Kidney (tissue), 14 donors: ENCODE measurements around the gene DLG2. TPM values are rescaled to one million over a fixed set of nuclear protein-coding genes. Genes with fewer than 3 reads are reported as not detected.
"Not testable (repeated sequence)": the region's sequence is repeated elsewhere in the genome, so short reads cannot be mapped to it uniquely, and the experiment has no call there.

Experiments
- DNase-seq, 5 donors: peaks; one replicate each; pipeline ENCODE4 v3.0.0-alpha.2; 2013 to 2020
- FAIRE-seq: peaks from 2 replicates; lab custom pipeline; 2012; peaks lifted over from hg19 to GRCh38; lab: Jason Lieb, UNC
- H3K27ac ChIP-seq, 2 donors: one replicate each; pipeline ENCODE4 v1.7.0; 2013; ENCODE audit warnings: low read depth in 2 of 2, low read length in 2 of 2, inconsistent platforms in 1 of 2
- H3K27me3 ChIP-seq: one replicate; pipeline ENCODE4 v1.7.1; 2013; ENCODE audit warnings: low read length, inconsistent platforms; ENCODE audit not compliant: control insufficient read depth, insufficient read depth
- H3K36me3 ChIP-seq, 3 donors: one replicate each; pipeline versions ENCODE4 v1.7.0 to v1.7.1; 2013; ENCODE audit warnings: low read length in 3 of 3, control low read depth in 1 of 3, inconsistent platforms in 1 of 3; ENCODE audit not compliant: insufficient read depth in 3 of 3, control insufficient read depth in 2 of 3
- H3K4me1 ChIP-seq, 3 donors: one replicate each; pipeline versions ENCODE4 v1.7.0 to v1.7.1; 2013; ENCODE audit warnings: low read length in 3 of 3, inconsistent platforms in 1 of 3, low read depth in 1 of 3; ENCODE audit not compliant: control insufficient read depth in 2 of 3, insufficient read depth in 2 of 3
- H3K4me3 ChIP-seq, 3 donors: one replicate each; pipeline versions ENCODE4 v1.7.0 to v1.8.1; 2013; ENCODE audit warnings: low read length in 3 of 3, control low read depth in 1 of 3, inconsistent platforms in 1 of 3
- H3K9ac ChIP-seq, 3 donors: one replicate each; pipeline versions ENCODE4 v1.7.0 to v1.7.1; 2013; ENCODE audit warnings: low read length in 3 of 3, control low read depth in 1 of 3, inconsistent platforms in 1 of 3
- H3K9me3 ChIP-seq, 3 donors: one replicate each; pipeline versions ENCODE4 v1.7.0 to v1.7.1; 2013; ENCODE audit warnings: low read length in 3 of 3, control low read depth in 1 of 3, inconsistent platforms in 1 of 3; ENCODE audit not compliant: control insufficient read depth in 2 of 3, insufficient read depth in 1 of 3
- CTCF ChIP-seq: IDR thresholded peaks from 3 replicates; pipeline ENCODE4 v1.5.1; 2012; ENCODE audit warnings: mild to moderate bottlenecking, moderate library complexity, borderline replicate concordance; ENCODE audit not compliant: insufficient read depth; ENCODE audit errors: extremely low read depth
- intact Hi-C: fragments of 100-400 bp; cut with DNase I; formaldehyde crosslinking; loops from one replicate; pipeline ENCODE4 v1.11.1; 2022
- polyA plus RNA-seq: library from polyadenylated mRNA; stranded (reverse); fragments of 350-450 nt; fragmentation: Illumina TruSeq; extraction: RNeasy Lipid Tissue Mini Kit (QIAGEN cat#74804); gene quantifications from one replicate; pipeline ENCODE4 v1.2.3, GENCODE V29; 2014; ENCODE audit warnings: low read depth, low replicate concordance; ENCODE audit not compliant: insufficient read depth
- total RNA-seq: library from RNA; stranded (reverse); fragmentation: NEBNext Ultra II Directional; extraction: Animal tissue kit (Norgen Biotek cat#: 25700); gene quantifications from one replicate; pipeline ENCODE4 v1.2.1, GENCODE V29; 2021
- donor health status: control.
- donor health status: control.
- donor health status: control.
- donor health status: control.
- donor health status: control.
- donor health status: DM: yes; HTN: yes; CAD: no.
- donor health status: Normal renal cell carcinoma (clear cell type).

The DLG2 gene
- total and polyA plus RNA-seq, 2 donors from 2014 or later = 2.9 to 7.2 TPM

- no peak for FAIRE-seq
- Histone ChIP-seq H3K9ac (no peak overlapping the region), H3K4me3 (no peak overlapping the region), H3K27ac (no peak overlapping the region), H3K27me3 (no peaks in the 10 kb centered on the region), H3K4me1 (no peaks in the 10 kb centered on the region), H3K9me3 (no peaks in the 10 kb centered on the region), H3K36me3 (no peaks in the 10 kb centered on the region)
- no peak for DNase-seq
- no peak for TF ChIP-seq CTCF
- intact Hi-C loops = no loop called here
These were observed 637.0 kb downstream of the DLG2 start for GRCh38 chr11:84990141-84990540.

DNA sequence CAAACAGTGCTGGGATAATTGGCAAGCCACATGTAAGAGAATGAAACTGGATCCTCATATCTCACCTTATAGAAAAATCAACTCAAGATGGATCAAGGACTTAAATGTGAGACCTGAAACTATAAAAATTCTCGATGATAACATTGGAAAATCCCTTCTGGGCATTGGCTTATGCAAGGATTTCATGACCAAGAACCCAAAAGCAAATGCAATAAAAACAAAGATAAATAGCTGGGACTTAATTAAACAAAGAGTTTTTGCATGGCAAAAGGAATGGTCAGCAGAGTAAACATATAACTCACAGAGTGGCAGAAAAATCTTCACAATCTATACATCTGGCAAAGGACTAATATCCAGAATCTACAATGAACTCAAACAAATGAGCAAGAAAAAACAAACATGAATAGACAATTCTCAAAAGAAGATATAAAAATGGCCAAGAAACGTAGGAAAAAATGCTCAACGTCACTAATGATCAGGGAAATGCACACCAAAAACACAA is 639.4 kb downstream of the DLG2 start:
- H3K9me3 ChIP-seq, H3K27ac ChIP-seq, DNase-seq, H3K27me3 ChIP-seq, FAIRE-seq, H3K4me3 ChIP-seq, H3K36me3 ChIP-seq, H3K4me1 ChIP-seq, H3K9ac ChIP-seq, intact Hi-C loops: not testable (repeated sequence)

DNA sequence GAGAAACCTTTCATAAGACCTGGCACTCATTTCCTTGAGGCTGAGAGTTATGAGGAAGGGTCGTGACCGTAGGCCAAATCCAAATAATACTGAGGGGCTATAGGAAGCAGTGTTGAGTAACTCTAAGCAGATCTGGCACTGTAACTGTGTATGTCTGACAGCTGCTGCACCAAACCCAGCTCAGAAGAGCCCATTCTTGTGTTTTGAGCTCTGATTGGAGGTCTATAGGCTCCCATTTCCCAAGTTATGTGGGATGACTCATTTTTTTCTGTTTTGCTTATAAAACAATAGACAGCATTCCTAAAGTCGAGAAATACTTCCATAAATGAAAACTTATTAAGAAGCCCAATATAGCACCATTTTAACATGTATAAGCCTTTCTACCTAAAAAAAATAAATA is 645.8 kb downstream of the DLG2 start:
- no peaks in the 10 kb centered on the region for H3K4me1 ChIP-seq
- peaks cover 0 to 2% (median 0%) of the 10 kb centered on the region in 3 donors for H3K9me3 ChIP-seq
- no peak overlapping the region for H3K27ac ChIP-seq
- DNase-seq (no peak), FAIRE-seq (no peak)
- no peak overlapping the region for H3K4me3 ChIP-seq
- no peak for TF ChIP-seq CTCF
- intact Hi-C loops = no loop called here
- no peaks in the 10 kb centered on the region for H3K36me3 ChIP-seq
- H3K9ac ChIP-seq = no peak overlapping the region
- H3K27me3 ChIP-seq = no peaks in the 10 kb centered on the region

DNA sequence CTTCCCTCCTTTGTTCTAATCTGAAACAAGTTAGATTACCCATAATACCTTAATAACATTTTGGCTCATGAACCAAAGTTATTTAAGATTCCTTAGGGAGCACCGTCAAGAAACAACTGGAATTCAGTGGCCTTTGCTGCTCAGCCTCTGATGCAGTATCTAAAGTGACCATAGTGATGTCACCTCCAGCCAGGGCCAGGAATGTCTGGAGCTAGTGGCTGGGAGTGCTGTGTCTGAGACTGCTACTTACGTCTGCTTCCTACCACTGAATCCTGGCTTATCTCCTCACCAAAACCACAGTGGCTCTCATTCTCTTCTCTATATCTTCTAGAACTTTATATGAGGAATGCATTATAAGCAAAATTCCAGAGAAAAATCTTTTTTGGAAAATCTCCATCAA is 658.0 kb downstream of the DLG2 start:
- H3K27me3 ChIP-seq = no peaks in the 10 kb centered on the region
- intact Hi-C loops = no loop called here
- no peak for FAIRE-seq
- H3K36me3 ChIP-seq = no peaks in the 10 kb centered on the region
- DNase-seq = peak in 1 of 5 donors; percentile 3
- H3K9me3 ChIP-seq = peaks cover 0 to 3% (median 0%) of the 10 kb centered on the region in 3 donors
- no peak overlapping the region for H3K9ac ChIP-seq
- no peak overlapping the region for H3K27ac ChIP-seq
- no peaks in the 10 kb centered on the region for H3K4me1 ChIP-seq
- TF ChIP-seq CTCF = no peak
- H3K4me3 ChIP-seq = no peak overlapping the region
